SU-DHL-6 (cell line): Measurements from ENCODE around the gene EMP3.

ENCODE experiments used
- EZH2phosphoT487 ChIP-seq: fragments of 200-600 bp; sonication (generic), shearing (Covaris generic); conservative IDR thresholded peaks from 2 replicates; pipeline ENCODE4 v1.6.1; 2018; ENCODE audit warnings: mild to moderate bottlenecking, antibody characterized with exemption, low read length, moderate library complexity, mixed read lengths
- TF ChIP-seq, protein P1 (sequence below): fragments of 200-600 bp; sonication (generic); IDR thresholded peaks from one replicate; pipeline ENCODE4 v1.5.1; 2017; ENCODE audit warnings: antibody characterized with exemption, mild to moderate bottlenecking, low read length, moderate library complexity; ENCODE audit not compliant: insufficient read depth, poor library complexity, severe bottlenecking

DNA sequence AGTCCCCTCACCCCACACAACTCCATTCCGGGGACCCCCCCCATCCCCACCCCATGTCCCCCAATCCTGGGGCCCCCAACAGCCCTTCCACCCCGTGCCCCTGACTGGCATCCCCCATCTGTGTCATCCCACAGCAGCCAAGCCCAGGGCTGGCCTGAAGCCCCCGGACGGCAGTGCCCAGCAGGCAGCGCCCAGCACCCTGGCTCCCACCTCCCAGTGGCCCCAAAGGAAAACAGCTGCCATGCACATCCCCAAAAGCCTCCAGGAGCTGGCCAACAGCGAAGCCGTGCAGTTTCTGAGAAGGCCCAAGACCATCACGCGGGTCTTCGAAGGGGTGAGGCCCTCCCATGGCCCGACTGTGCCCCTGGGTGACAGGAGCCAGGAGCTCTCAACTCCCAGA lies 40.2 kb downstream of the EMP3 start:
- TF ChIP-seq, protein P1, sequence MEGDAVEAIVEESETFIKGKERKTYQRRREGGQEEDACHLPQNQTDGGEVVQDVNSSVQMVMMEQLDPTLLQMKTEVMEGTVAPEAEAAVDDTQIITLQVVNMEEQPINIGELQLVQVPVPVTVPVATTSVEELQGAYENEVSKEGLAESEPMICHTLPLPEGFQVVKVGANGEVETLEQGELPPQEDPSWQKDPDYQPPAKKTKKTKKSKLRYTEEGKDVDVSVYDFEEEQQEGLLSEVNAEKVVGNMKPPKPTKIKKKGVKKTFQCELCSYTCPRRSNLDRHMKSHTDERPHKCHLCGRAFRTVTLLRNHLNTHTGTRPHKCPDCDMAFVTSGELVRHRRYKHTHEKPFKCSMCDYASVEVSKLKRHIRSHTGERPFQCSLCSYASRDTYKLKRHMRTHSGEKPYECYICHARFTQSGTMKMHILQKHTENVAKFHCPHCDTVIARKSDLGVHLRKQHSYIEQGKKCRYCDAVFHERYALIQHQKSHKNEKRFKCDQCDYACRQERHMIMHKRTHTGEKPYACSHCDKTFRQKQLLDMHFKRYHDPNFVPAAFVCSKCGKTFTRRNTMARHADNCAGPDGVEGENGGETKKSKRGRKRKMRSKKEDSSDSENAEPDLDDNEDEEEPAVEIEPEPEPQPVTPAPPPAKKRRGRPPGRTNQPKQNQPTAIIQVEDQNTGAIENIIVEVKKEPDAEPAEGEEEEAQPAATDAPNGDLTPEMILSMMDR = no peak
- no peak for TF ChIP-seq EZH2phosphoT487
